Inferior parietal cortex (tissue), 1 donor: Measurements from ENCODE around the gene EIF3I.

ENCODE experiments used
- DNase-seq: peaks from one replicate; pipeline ENCODE4 v3.0.0-alpha.2; 2016; ENCODE audit errors: extremely low spot score

The EIF3I gene

GRCh38 chr1:32198237-32199042, 23.8 kb upstream of the EIF3I start:
- DNase-seq: no peak

DNA sequence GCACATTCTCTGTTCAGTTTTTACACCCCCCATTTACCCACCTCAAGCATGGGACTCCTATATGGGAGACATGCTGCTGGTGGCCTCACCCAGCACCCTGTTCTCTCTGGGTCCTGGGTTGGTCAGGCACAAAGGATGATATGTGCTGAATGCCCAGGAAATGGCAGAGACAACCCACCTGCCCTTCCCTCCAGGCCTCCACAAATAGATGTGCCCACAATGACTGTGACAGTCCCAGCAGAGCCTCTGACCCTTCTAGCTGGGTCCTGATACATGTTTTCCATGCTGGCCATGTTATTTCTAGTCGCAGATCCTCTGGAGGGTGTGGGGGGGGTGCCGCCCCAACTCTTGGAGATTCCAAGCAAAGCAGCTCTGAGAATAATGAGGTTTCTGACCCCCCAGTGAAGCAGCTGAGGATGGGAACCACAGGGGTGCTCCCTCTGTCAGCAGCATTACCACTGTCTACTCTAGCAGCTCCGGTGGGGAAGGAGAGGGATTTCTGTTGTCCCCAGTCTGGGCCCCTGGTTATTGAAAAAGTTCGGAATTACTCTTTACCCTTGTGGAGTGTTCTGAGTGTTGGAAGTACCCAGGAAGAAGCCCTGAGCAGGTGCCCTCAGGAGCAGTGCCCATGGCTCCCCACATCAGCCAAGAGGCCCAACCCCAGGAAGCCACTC, 23.0 kb upstream of the EIF3I start:
- DNase-seq: no peak

DNA sequence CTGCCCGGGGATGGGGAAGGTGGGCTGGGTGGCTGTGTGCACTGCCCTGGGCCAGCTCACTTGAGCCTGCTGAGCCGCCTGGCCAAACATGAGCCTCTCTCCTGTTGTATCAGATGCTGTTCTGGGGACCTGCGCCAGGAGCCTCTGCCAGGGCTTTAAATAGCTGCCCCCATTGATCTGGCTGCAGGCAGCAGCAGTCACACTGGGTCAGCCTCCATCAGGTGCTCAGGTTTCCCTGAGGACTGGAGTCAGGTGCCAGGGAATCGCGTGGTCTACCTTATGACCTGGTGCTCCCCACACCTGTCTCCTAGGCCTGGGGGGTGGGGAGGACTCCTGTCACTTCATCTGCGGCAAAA, 22.5 kb upstream of the EIF3I start:
- DNase-seq: no peak

GRCh38 chr1:32200226-32201010, 21.8 kb upstream of the EIF3I start, which contains the start of gene CCDC28B:
CCDC28B (plus strand) TSS chr1:32200595; CDS start chr1:32201936, 1,341 bp downstream.
- peak; percentile 66 for DNase-seq

- peak; percentile 13 for DNase-seq
Measured at GRCh38 chr1:32201011-32201855, 21.0 kb upstream of the EIF3I start.

- DNase-seq: no peak
Measured at GRCh38 chr1:32204943-32205361, 17.3 kb upstream of the EIF3I start.

DNA sequence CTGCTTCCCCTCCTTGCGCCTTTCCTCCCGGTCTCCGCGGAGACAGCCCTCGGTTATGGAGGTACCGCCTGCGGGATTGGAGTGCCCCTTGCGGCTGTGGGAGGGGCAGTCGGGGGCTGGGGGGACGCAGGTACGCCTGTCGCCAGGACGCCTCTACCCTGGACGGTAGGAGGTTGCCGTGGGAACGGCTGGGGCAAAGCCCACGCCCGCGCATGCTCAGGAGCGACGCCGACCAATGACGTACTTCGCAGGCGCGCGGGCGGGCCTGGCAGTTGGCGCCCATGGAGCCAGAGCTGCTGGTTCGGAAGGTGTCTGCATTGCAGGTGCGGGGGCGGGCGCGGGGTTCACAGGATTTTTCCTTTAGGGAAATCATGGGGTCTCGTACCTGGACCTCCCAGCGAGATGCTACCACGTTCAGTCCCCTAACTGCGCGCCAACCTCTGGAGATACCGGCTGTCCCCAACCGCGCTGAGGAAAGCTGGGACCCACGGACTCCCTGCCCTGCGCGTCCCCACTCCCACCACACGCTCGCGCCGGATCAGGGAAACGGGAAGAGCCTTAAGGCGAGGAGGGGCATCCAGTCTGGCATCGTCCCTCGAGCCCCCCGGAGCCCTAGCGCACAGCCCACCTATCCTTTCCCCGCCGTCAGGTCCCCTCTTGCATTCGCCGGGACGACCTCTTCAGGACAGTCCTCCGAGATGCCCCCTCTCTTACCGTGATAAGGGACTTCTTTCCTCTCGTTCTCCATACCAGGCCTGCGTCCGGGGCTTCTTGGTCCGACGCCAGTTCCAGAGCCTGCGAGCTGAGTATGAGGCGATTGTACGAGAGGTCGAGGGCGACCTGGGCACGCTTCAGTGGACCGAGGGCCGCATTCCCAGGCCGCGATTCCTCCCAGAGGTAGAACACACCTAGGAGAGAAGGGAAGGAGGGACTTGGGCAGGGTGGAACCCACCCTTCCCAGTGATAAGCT, 16.5 kb upstream of the EIF3I start, which contains the start of gene IQCC:
Gene IQCC, plus strand, starts transcription at position 271 of the 970 bp plus-strand sequence. Its CDS starts 11 bp downstream, at position 282.
- DNase-seq: peak; percentile 90

- no peak for DNase-seq
Measured at GRCh38 chr1:32208469-32208868, 13.7 kb upstream of the EIF3I start.

- no peak for DNase-seq
Measured at GRCh38 chr1:32208891-32209328, 13.3 kb upstream of the EIF3I start, which contains the start of gene DCDC2B. DCDC2B (plus strand) TSS chr1:32209089; CDS start chr1:32209094, 5 bp downstream.

DNA sequence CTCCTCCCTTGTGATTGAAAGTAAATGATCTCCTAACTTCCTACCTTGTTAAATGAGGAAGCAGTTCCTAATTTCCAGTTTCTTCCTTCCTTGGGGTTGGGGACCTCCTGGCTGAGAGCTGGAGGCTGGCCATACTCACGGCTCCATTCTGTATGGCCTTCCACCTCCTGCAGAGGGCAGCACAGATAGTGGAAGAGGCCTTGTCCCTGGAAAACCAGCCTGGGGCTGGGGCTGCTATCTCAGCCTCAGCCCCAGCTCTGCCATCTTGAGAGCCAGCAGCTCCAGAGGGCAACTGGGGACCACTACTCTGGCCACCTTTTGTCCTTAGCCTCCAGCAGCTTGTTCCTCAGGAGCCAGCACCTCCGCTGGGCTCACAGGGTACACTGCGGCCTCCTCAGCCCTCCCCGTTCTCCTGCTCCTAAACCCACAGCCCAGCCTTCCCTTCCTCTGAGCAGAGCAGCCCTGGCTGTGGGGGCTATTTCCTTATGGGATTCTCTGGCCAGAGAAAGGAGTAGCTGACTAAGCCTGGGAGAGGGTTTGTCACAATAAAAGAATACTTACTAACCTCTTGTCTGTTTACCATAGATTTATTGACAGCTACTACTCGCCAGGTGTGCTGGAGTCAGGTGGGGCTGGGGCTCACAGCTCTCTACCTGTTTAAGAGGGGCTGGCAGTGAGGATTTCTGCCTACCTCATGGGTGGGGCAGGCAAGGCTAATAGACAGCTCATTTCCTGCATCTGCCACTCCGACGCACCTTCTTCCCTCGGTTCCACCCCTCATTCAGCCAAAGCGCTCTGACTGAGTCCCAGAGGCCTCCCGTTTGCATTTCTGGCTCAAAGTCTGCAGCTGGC, 6.4 kb upstream of the EIF3I start:
- peak; percentile 68 for DNase-seq

- DNase-seq: no peak
Measured at GRCh38 chr1:32216566-32216965, 5.6 kb upstream of the EIF3I start.

DNA sequence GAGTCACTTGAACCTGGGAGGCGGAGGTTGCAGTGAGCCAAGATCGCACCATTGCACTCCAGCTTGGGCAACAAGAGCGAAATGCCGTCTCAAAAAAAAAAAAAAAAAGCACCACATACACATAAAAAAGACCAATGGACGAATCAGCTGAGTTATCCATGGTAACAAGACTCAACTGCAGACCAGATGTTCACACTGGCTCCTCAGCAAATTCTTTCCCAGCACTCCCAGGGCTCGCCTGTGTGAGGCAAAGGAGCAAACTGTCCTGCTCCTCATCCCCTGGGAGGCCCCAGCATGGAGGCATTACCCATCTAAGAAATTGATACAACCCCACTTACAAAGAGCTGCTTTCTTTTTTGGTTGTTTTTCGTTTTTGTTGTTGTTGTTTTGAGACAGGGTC, 3.2 kb upstream of the EIF3I start:
- DNase-seq: no peak

DNA sequence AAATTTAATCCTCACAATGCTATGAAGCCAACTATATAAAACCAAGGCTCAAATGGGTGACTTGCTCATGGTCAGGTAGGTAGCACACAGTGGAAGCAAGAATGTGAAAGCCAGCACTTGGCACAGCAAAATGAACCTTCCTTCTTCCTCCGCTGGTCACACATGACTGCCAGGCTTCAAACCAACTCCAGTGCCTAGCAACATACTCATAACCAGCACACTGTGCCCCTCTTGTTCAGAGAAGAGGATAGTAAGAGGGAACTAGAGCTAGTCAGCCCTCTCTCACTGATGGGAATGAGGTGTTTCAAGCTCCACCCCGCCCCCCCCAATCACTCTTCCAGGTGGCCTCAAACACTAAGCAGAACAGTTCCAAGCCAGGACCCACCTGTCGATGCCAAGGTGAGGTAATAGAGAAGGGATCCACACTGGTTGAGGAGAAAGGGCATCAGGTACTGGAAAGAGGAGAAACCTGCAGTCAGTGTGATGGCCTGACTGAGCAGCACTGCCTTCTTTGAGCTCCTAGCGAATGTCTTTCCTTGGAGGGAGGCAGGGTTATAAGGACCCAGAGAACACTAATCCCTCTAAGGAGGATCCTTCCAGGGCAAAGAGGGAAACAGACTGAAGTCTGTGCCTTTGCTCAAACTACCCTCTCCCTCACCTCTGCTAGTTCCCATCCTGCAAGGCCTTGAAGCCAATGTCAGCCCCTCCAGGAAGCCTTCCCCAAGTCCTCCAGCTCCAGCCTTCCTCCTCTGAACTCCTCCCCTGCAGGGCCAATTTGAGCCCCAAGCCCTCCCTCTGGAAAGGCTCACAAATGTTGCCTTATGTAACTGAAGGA, 1.2 kb upstream of the EIF3I start:
- no peak for DNase-seq

- DNase-seq: no peak
Measured at GRCh38 chr1:32221581-32221979, 627 bp upstream of the EIF3I start.

- no peak for DNase-seq
Measured at GRCh38 chr1:32223683-32224082, 1.5 kb downstream of the EIF3I start.

DNA sequence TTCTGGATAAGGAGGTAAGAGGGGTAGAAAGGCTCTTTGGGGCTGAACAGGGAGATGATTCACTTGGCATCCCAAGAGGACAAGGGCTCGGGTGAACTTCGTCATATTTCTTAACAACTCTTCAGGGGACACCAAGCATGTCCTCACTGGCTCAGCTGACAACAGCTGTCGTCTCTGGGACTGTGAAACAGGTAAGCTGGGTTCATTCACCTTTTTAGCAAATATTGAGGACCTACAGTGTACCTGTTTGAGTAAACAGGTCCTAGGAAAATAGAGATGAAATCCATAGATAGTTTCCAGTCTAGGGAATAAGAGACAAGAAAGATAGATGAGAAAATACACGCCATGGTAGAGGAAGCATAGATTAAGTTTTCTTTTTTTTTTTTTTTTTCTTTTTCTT, 2.1 kb downstream of the EIF3I start:
- DNase-seq: no peak

DNA sequence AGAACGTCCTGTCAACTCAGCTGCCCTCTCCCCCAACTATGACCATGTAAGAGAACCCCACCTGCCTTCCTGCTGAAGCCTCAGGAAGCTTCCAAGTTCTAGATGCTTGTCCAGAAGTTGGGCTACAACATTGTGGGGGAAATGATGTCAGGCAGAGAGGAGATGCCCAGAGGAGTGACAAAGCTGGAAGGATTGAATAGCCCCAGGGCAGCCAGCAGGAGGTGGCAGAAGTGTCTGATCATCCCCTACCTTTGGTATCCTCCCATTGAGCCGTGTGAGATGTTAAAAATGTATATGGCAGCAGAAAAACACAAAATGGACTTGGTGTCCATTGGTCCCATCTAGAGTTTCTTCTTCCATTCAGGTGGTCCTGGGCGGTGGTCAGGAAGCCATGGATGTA, 6.6 kb downstream of the EIF3I start:
- no peak for DNase-seq

DNA sequence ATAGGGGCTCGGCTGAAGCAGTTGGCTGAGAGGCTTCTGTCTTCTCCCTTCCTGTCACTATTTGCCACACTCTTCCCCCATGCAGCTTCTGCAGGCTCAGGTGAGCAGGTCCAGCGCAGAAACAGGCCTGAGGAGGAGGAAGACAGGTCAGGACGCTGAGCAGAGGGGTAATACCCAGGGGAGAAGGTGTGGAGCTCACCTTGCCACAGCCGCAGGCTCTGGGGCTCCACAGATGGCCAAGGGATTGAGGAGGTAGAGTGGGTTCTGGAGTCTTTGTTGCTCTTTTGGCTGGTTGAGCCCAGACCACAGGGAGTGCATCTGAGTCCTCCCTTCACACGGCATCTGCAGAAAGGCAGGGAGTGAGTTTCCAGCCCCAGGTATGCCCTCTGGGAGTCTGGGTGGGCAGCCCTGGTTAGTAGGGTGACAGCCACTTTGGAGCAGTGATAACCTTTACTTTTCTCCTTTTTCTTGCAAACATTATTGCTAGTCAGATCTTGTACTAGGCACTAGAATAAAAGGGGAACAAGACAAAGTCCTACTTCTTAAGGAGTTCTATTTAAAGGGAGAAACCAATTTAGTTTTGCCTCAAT, 9.7 kb downstream of the EIF3I start:
- no peak for DNase-seq
